IMR-90 (cell line): ENCODE data around the gene DNM3. TPM values are rescaled to one million over a fixed set of nuclear protein-coding genes. Genes with fewer than 3 reads are reported as not detected.

Experiments
- ATAC-seq: fragments of 200-7000 bp; cut with Tn5 transposase; 2 replicates; pipeline ENCODE4 v1.9.1; 2020; ENCODE audit warnings: low read depth, mild to moderate bottlenecking, moderate library complexity
- BruUV-seq: library from RNA; stranded (reverse); fragments of 400-500 nt; replicated peaks from 2 replicates; lab custom pipeline; 2021; lab: Mats Ljungman, UMichigan
- CTCF ChIA-PET: fragments of 300-600 bp; formaldehyde crosslinking; extraction: SDS; loops from one replicate; lab custom pipeline; 2021; ENCODE audit warnings: antibody characterized with exemption; lab: Yijun Ruan, JAX
- POLR2A ChIA-PET: fragments of 300-600 bp; sonication (Branson Sonifier 250); formaldehyde crosslinking; loops from one replicate; lab custom pipeline; 2022; ENCODE audit warnings: antibody characterized with exemption; ENCODE audit not compliant: unreplicated experiment; lab: Charles Lee
- DNase-seq: peaks from one replicate; pipeline ENCODE4 v3.0.0; 2013
- H2AFZ ChIP-seq: replicated peaks from 2 replicates; pipeline ENCODE3; 2013; ENCODE audit warnings: low read length, mild to moderate bottlenecking; ENCODE audit not compliant: poor library complexity
- H2AK5ac ChIP-seq: 2 replicates; pipeline ENCODE4 v1.6.1; 2013; ENCODE audit warnings: low read depth, low read length, inconsistent platforms
- H2AK9ac ChIP-seq: replicated peaks from 2 replicates; pipeline ENCODE3; 2013; ENCODE audit warnings: mild to moderate bottlenecking, low read depth, low read length, moderate library complexity; ENCODE audit not compliant: poor library complexity
- H2BK120ac ChIP-seq: 2 replicates; pipeline ENCODE4 v1.6.1; 2013; ENCODE audit warnings: low read depth, low read length, inconsistent platforms
- H2BK15ac ChIP-seq: 3 replicates; pipeline ENCODE4 v1.6.1; 2013; ENCODE audit warnings: low read depth, low read length, inconsistent platforms
- H2BK20ac ChIP-seq: 2 replicates; pipeline ENCODE4 v1.6.1; 2013; ENCODE audit warnings: low read depth, mild to moderate bottlenecking, inconsistent platforms, low read length, moderate library complexity
- H2BK5ac ChIP-seq: 2 replicates; pipeline ENCODE4 v1.6.1; 2013; ENCODE audit warnings: mild to moderate bottlenecking, low read depth, low read length, inconsistent platforms; ENCODE audit not compliant: poor library complexity, severe bottlenecking
- H3K14ac ChIP-seq: replicated peaks from 2 replicates; pipeline ENCODE4 v1.6.1; 2013; ENCODE audit warnings: low read depth, low read length, inconsistent platforms
- H3K18ac ChIP-seq: 2 replicates; pipeline ENCODE4 v1.6.1; 2013; ENCODE audit warnings: low read depth, low read length, control low read depth
- H3K23ac ChIP-seq: 2 replicates; pipeline ENCODE4 v1.6.1; 2013; ENCODE audit warnings: low read depth, low read length, inconsistent platforms
- H3K27ac ChIP-seq: 2 replicates; pipeline ENCODE4 v1.5.1; 2013; ENCODE audit warnings: mild to moderate bottlenecking, control low read depth, low read length; ENCODE audit not compliant: insufficient read depth
- H3K27me3 ChIP-seq: 2 replicates; pipeline ENCODE4 v1.6.1; 2013; ENCODE audit warnings: low read length; ENCODE audit not compliant: control insufficient read depth, insufficient read depth
- H3K36me3 ChIP-seq: 2 replicates; pipeline ENCODE4 v1.6.1; 2013; ENCODE audit warnings: low read length, mixed read lengths; ENCODE audit not compliant: control insufficient read depth, insufficient read depth
- H3K4ac ChIP-seq: 2 replicates; pipeline ENCODE4 v1.6.1; 2013; ENCODE audit warnings: low read depth, low read length, inconsistent platforms
- H3K4me1 ChIP-seq: 2 replicates; pipeline ENCODE4 v1.6.1; 2013; ENCODE audit warnings: low read length, mixed read lengths; ENCODE audit not compliant: control insufficient read depth, insufficient read depth
- H3K4me2 ChIP-seq: 2 replicates; pipeline ENCODE4 v1.6.1; 2013; ENCODE audit warnings: low read depth, mild to moderate bottlenecking, control low read depth, low read length, moderate library complexity
- H3K4me3 ChIP-seq: 2 replicates; pipeline ENCODE4 v1.5.1; 2013; ENCODE audit warnings: low read depth, mild to moderate bottlenecking, control low read depth, low read length, moderate library complexity; ENCODE audit not compliant: insufficient read depth
- H3K56ac ChIP-seq: 2 replicates; pipeline ENCODE4 v1.6.1; 2013; ENCODE audit warnings: low read length, inconsistent platforms; ENCODE audit not compliant: insufficient read depth; ENCODE audit errors: extremely low read depth
- H3K79me1 ChIP-seq, 2 experiments: 2 replicates each; pipeline ENCODE4 v1.6.1; 2013; ENCODE audit warnings: low read length in 2 of 2, inconsistent platforms in 1 of 2, low read depth in 1 of 2
- H3K9ac ChIP-seq: 2 replicates; pipeline ENCODE4 v1.6.1; 2013; ENCODE audit warnings: low read depth, low read length, control low read depth
- H3K9me1 ChIP-seq: 2 replicates; pipeline ENCODE4 v1.6.1; 2013; ENCODE audit warnings: low read length, inconsistent platforms; ENCODE audit not compliant: insufficient read depth
- H3K9me3 ChIP-seq: 2 replicates; pipeline ENCODE4 v1.6.1; 2013; ENCODE audit warnings: low read length; ENCODE audit not compliant: control insufficient read depth, insufficient read depth
- H4K20me1 ChIP-seq: 2 replicates; pipeline ENCODE4 v1.6.1; 2013; ENCODE audit warnings: low read length, inconsistent platforms; ENCODE audit not compliant: insufficient read depth
- H4K5ac ChIP-seq: 2 replicates; pipeline ENCODE4 v1.6.1; 2013; ENCODE audit warnings: mild to moderate bottlenecking, low read depth, low read length, control low read depth
- H4K8ac ChIP-seq, 2 experiments: 2 replicates each; pipeline ENCODE4 v1.6.1; 2013; ENCODE audit warnings: low read depth in 2 of 2, low read length in 2 of 2, control low read depth in 1 of 2, inconsistent platforms in 1 of 2
- H4K91ac ChIP-seq: 2 replicates; pipeline ENCODE4 v1.6.1; 2013; ENCODE audit warnings: low read depth, low read length, inconsistent platforms; ENCODE audit not compliant: insufficient read depth
- BHLHE40 ChIP-seq: fragments of 150-350 bp; IDR thresholded peaks from 2 replicates; pipeline ENCODE4 v1.6.1; 2016; ENCODE audit warnings: mild to moderate bottlenecking, low read depth, low read length
- MXI1 ChIP-seq: IDR thresholded peaks from 2 replicates; pipeline ENCODE4 v1.6.1; 2012; ENCODE audit warnings: low read depth, mild to moderate bottlenecking, low read length, moderate library complexity, borderline replicate concordance
- POLR2A ChIP-seq: IDR thresholded peaks from 2 replicates; pipeline ENCODE4 v1.6.1; 2012; ENCODE audit warnings: mild to moderate bottlenecking, low read depth, low read length
- RFX5 ChIP-seq: IDR thresholded peaks from 2 replicates; pipeline ENCODE4 v1.8.0; 2012; ENCODE audit warnings: low read depth, mild to moderate bottlenecking, low read length, moderate library complexity
- SMC3 ChIP-seq: fragments of 150-350 bp; IDR thresholded peaks from 2 replicates; pipeline ENCODE4 v1.6.1; 2016; ENCODE audit warnings: low read depth, mild to moderate bottlenecking, antibody characterized with exemption, low read length, moderate library complexity
- WGBS, 2 experiments: methylation state at CpG; one replicate each; pipeline versions ENCODE4 v1.1.5 to v1.1.7; 2013; ENCODE audit warnings: missing lambda C conversion rate in 2 of 2; ENCODE audit not compliant: insufficient read length in 1 of 2; ENCODE audit errors: extremely low coverage in 2 of 2; 5-methylcytosine and 5-hydroxymethylcytosine counted together
- dilution Hi-C: fragments of 300-500 bp; cut with HindIII; formaldehyde crosslinking; loops from one replicate; pipeline ENCODE4 v1.14.3; 2018; ENCODE audit warnings: low sequenced_read_pairs; ENCODE audit not compliant: unreplicated experiment
- in situ Hi-C: fragments of 300-500 bp; cut with MboI; formaldehyde crosslinking; loops from 3 replicates; pipeline ENCODE4 v1.14.3; 2019; ENCODE audit warnings: low sequenced_read_pairs, inconsistent platforms, mixed read lengths
- intact Hi-C: fragments of 100-400 bp; cut with micrococcal nuclease; formaldehyde crosslinking; loops from 2 replicates; pipeline ENCODE4 v1.10.0; 2022
- polyA plus RNA-seq, 3 experiments: library from polyadenylated mRNA; depleted of rRNA; stranded (reverse); fragments of >200 nt; gene quantifications; 2 replicates each; pipeline ENCODE4 v1.2.3, GENCODE V29; 2012; ENCODE audit warnings: low replicate concordance in 1 of 3
- total RNA-seq: library from RNA; depleted of rRNA; stranded (reverse); fragments of >200 nt; gene quantifications from 2 replicates; pipeline ENCODE4 v1.2.3, GENCODE V29; 2012
- TF ChIP-seq, protein P1 (sequence below): fragments of 150-350 bp; IDR thresholded peaks from 2 replicates; pipeline ENCODE4 v1.6.1; 2016; ENCODE audit warnings: low read depth, mild to moderate bottlenecking, low read length, moderate library complexity, borderline replicate concordance

DNM3 gene
- total and polyA plus RNA-seq, 2 of the 4 experiments (the other 2 are of a cell fraction) = 0.36 TPM

DNA sequence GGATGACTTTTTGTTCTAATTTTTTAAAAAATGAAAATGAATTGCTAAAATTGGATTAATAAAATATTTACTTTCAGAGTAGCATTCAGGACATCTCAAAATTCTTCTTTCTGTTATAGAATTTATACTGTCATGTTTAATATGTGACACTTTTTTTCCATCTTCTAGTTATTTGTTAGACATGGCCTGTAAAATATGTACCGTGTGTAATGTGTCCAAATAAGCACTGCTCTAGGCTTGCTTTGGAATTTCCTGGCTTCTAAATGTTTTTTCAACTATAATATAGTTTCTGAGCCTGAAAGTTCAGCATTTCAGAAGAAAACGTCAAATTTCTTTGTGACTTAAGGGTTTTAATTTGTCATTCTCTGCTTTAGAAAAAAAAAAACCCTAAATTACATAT, 243.6 kb downstream of the DNM3 start:
- no peak overlapping the region for H3K4me3 ChIP-seq
- ChIA-PET POLR2A (no interaction called here), CTCF (no interaction called here)

More for the DNA sequence above, 243.6 kb downstream of the DNM3 start:
- H3K56ac ChIP-seq = no peak overlapping the region
- H3K23ac ChIP-seq = no peak overlapping the region
- no peak for DNase-seq
- no peak overlapping the region for H3K4me2 ChIP-seq
- H2AK9ac ChIP-seq = no peak overlapping the region
- H2BK5ac ChIP-seq = no peak overlapping the region
- H4K91ac ChIP-seq = no peak overlapping the region
- no peak overlapping the region for H3K27ac ChIP-seq
- no peaks in the 10 kb centered on the region for H3K27me3 ChIP-seq
- no peak for ATAC-seq
- H4K5ac ChIP-seq = no peak overlapping the region
- intact Hi-C loops = no loop called here
- H3K4ac ChIP-seq = no peak overlapping the region
- H2BK15ac ChIP-seq = no peak overlapping the region
- TF ChIP-seq RFX5 (no peak), BHLHE40 (no peak), SMC3 (no peak), POLR2A (no peak), MXI1 (no peak)
- TF ChIP-seq, protein P1, sequence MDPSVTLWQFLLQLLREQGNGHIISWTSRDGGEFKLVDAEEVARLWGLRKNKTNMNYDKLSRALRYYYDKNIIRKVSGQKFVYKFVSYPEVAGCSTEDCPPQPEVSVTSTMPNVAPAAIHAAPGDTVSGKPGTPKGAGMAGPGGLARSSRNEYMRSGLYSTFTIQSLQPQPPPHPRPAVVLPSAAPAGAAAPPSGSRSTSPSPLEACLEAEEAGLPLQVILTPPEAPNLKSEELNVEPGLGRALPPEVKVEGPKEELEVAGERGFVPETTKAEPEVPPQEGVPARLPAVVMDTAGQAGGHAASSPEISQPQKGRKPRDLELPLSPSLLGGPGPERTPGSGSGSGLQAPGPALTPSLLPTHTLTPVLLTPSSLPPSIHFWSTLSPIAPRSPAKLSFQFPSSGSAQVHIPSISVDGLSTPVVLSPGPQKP = no peak
- H3K9me3 ChIP-seq = no peaks in the 10 kb centered on the region
- H2AK5ac ChIP-seq = no peak overlapping the region
- H3K9ac ChIP-seq = no peak overlapping the region
- H2BK120ac ChIP-seq = no peak overlapping the region
- H3K79me1 ChIP-seq = no peaks in the 10 kb centered on the region
- dilution Hi-C loops = no loop called here
- H3K9me1 ChIP-seq = 0 out of 2 replicates have a peak, but pooled peaks cover 3% of the 10 kb centered on the region
- H2BK20ac ChIP-seq = no peak overlapping the region
- no CpG with 5 or more reads among the region's 2 CpGs for WGBS, 2 experiments
- no TSS peak for BruUV-seq
- no peaks in the 10 kb centered on the region for H4K20me1 ChIP-seq
- no peak overlapping the region for H4K8ac ChIP-seq
- no peak overlapping the region for H3K18ac ChIP-seq
- no peak overlapping the region for H2AFZ ChIP-seq
- peaks cover 3% of the 10 kb centered on the region; the same call in 1 of the 2 replicates for H3K4me1 ChIP-seq
- no peaks in the 10 kb centered on the region for H3K36me3 ChIP-seq
- in situ Hi-C loops = no loop called here
- H3K14ac ChIP-seq = no peak overlapping the region
